GM19025 (cell line): ENCODE results near the gene NT5C2.
A peak's percentile ranks its signal among the peaks of the same experiment; 100 is the strongest.

Experiments
- ATAC-seq: cut with Tn5 transposase; IDR thresholded peaks from one replicate; pipeline ENCODE4 v1.9.1; 2021; ENCODE audit warnings: mild to moderate bottlenecking, low read depth, moderate library complexity; ENCODE audit not compliant: unreplicated experiment

Gene NT5C2

DNA sequence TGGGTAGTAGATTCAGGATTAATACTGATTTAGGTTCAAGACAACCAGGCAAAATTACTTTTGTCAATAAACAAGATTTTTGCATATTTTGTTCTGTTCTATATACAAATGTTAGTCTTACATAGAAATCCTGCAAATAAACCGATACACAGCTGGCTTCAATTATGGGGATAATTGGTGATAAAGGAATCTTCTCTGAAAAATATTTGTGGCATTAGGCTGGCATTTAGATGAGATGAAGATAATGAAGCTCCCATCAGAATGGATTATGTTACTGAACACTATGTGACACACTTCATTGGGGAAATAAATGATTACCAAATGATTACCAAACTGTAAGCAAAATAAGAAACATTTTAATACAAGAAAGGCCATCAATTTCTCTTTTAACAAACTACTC lies 65.8 kb downstream of the NT5C2 start:
- ATAC-seq, result no peak

DNA sequence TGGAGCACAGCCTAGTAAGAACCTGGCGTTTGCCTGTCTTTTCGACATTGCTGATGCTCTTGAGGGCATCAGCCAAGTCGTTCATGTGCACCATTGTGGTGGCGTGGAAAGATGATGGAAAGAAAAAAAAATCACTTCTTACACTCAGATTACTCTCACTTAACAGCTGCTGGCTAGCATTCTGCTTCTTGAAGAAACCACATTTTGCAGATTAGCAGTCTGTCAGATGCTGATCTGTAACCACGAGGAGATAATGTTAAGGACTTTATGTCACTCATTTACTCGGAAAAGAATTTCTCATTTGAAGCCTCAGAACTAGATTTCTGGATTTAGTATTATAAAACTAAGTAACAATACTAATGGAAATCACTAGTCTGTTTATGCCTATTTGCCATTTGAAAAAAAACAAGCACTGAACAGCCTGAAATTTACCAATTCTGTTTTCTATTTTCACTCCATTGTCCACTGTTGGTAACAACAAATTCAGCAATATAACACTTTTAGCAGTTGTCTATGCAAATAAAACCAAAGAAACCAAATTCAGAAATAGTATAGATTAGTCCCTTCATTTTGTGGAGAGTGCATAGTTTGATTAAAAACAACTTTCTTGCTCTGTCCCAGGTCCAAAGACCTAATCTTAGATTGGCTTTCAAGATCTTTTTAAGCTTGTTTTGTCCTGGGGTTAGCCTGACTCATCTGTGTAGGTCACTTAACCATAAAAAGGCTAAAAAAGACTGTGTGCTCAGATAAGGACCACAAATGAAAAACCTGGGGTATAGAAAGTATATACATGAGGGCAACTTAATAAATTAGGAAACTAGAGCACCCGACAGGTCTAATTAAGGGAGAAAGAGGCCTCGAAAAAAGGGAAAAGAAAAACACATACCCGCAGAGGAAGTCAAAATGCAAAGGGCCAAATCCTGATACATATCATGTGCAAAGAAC lies 67.5 kb downstream of the NT5C2 start:
- peak; percentile 73 for ATAC-seq

GRCh38 chr10:103124420-103125096 lies 68.5 kb downstream of the NT5C2 start:
- no peak for ATAC-seq

DNA sequence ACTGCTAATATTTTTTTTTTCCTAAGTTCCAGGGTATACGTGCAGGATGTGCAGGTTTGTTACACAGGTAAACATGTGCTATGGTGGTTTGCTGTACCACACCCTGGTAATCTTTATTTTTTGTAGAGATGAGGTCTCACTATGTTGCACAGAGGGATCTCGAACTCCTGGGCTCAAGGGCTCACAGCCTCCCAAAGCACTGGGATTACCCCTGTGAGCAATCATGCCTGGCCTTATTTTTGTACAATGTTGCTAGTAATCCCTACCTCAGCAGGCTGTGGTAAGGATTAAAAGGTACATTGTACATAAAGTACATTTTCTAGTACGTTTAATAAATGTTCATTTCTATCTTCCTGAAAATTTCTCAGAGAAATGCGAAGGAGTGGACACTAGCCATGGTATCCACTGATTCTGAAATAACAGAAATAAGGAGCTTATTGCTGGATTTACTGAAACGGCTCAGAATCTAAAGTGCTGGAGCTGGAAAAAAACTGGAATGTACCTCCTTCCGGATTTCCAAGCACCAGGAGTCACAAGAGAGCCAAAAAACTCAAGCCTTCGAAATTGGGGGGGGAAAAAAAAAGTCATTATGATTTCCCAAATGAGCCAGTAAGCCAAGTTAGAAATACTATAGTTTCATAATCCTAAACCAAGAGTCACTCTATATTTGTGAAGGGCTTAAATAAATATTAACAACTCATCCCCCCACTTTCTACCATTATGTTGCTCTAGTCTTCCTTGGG lies 69.6 kb downstream of the NT5C2 start:
- ATAC-seq, result no peak

GRCh38 chr10:103120977-103121735 lies 71.9 kb downstream of the NT5C2 start:
- ATAC-seq, result no peak

DNA sequence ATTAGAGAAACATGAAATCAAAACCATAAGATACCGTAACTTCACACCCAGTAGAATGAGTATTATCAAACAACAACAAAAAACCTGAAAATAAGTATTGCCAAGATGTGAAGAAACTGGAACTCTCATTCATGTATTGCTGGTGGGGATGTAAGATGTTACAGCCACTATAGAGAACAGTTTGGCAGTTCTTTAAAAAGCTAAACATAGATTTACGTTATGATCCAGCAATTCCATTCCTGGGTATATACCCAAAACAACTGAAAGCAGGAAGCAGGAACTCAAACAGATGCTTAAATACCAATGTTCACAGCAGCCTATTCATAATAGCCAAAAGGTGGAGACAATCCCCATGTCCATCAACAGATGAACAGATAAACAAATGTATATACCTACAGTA lies 72.5 kb downstream of the NT5C2 start:
- no peak for ATAC-seq

GRCh38 chr10:103117247-103117646 lies 75.8 kb downstream of the NT5C2 start:
- no peak for ATAC-seq

GRCh38 chr10:103114876-103115275 lies 78.2 kb downstream of the NT5C2 start:
- no peak for ATAC-seq

- peak; percentile 50 for ATAC-seq
Measured at GRCh38 chr10:103111918-103112877, 80.9 kb downstream of the NT5C2 start.

DNA sequence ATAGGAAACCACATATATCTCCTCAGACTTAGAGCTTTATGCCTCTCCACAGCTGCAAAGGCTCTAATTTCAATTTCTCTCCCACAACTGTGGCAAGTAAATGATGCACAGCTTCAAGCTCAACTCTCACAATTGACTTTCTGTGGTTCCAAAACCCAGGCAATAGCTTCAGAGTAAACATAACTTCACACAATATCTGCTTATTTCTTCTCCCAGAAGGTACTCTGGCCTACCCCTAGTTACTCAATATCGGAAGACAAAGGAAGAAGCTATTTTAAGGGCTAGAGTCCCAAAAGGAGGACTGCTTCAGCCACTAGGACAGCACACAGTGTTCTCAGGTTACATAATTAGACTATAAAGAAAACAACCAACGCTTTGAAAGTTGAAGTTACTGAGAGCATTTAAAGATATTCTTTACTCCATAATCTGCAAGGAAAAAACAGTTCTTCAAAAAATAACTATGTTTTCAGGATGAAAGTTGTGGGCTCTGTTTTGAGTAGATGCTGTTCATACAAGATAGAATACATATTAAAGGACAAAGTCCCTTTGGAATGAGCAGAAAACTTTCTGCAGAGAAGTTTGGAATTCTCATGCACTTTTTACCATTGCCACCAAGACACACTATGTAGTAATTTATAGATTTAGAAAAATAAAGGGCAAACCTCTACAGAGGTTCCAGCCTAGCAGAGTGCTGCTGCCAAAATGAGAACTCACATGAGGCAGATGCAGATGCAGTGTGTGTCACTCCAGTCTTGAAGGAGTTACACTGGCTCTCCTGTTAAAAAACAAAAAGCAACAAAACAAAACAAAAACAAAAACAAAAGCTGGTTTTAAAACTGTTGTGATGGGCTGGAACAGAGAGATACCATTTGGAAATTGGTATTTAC lies 81.8 kb downstream of the NT5C2 start:
- peak; percentile 76 for ATAC-seq

DNA sequence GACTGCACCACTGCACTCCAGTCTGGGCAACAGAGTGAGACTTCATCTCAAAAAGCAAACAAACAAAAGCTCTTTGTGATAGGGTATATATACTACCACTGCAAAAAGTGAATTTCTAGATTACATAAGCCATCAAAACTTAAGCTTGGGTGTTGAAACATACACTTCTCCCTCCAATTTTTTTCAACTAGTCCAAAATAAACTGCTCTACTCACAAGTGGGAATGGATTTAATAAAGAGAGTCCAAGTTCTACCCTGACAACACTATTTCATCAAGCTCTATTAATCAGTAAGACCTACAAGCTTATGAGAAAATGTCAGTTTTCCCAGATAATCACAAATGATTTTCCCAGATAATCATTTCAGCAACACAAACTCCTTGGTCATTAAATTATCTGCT lies 82.7 kb downstream of the NT5C2 start:
- ATAC-seq, result no peak

DNA sequence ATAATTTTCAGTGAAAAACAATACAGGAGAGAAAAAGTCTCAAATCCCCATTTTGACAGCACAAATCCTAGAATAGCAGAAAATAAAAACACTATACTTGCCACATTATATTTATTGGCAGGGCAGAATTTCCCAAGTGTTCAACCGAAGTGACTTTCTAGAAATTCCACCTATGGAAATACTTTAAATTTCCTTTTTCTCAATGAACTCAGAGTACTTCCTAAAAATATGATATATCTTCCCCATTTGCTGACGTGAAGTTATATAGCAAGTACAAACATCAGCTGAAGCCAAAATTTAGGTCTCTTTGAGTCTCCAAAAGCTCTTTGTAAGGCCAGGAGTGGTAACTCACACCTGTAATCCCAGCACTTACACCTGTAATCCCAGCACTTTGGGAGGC lies 83.3 kb downstream of the NT5C2 start:
- ATAC-seq, result no peak

DNA sequence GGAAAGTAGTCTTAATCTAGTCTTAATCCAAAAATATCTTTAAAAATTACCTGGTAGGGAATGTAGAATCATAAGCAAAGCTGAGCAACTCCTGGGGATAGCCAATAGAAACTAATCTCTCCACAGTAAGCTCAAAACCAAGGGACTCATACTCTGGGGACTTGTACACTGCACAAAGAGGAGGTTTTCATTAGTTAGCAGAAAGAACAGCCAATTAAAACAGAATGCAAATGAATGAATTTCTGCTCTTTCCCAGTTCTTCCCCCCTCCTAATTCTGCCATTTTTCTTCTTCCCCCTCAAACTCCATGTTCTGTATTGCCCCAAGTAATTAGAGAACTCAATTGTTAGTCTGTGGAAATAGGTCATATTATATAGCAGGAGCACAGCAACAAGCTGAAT lies 86.5 kb downstream of the NT5C2 start:
- no peak for ATAC-seq

DNA sequence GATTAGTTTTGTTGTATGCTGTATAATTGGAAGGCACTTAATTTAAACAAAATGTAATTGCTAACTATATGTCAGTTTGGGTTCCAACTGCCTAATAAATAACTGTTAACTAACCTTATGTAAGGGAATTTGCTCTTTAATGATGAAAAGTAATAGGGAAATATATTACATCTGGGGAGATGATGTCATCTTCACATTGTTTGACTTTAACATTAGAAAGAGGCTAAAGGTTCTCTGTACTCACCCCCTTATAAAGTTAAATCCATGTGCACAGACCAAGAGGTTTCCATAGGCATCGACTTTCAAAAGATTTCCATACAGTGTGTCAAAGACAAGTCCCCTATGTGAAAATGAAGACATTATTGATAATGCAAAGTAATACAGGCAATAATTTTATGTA lies 87.6 kb downstream of the NT5C2 start:
- no peak for ATAC-seq

- no peak for ATAC-seq
Measured at GRCh38 chr10:103104721-103105120, 88.4 kb downstream of the NT5C2 start.

- no peak for ATAC-seq
Measured at GRCh38 chr10:103103989-103104388, 89.1 kb downstream of the NT5C2 start.

DNA sequence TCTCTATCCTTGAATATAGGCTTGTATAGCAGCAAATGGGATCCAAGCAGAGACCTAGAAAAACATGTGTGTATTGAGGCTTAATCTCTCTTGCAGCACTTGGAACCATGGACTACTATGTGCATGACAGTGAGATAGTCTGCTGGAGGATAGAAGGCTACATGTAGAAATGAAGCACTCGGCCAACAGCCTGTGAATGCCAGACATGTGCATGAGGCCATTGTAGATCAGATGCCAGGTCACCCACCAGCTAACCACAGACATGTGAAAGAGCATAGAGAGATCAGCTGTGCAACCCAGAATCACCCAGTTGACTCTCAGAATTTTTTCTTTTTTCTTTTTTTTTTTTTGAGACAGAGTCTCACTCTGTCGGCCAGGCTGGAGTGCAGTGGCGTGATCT lies 90.9 kb downstream of the NT5C2 start:
- no peak for ATAC-seq

DNA sequence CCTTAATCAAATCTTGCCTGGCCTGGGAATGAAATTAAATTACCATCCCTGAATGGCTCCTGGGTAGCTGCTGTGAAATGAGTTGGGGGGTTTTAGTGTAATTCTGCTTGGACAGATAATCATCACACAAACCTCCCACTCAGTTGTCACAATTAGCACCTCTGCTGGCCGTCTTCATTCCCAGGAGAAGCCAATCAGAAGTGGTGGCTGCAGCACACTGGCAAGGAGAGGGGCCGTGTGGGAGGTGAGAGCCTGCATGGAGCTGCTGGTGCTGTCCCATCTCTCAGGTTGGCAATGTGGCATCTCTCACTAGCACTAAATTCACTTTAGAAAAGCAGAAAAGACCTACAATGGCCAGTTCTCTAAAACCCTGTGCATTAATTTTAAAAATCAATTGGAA lies 92.5 kb downstream of the NT5C2 start:
- no peak for ATAC-seq
